HG02884 (cell line): ENCODE measurements around the gene OR13C3.
"Not testable (repeated sequence)": the region's sequence is repeated elsewhere in the genome, so short reads cannot be mapped to it uniquely, and the experiment has no call there.

Source experiments
- ATAC-seq: cut with Tn5 transposase; IDR thresholded peaks from one replicate; pipeline ENCODE4 v1.9.1; 2021; ENCODE audit warnings: mild to moderate bottlenecking, moderate library complexity; ENCODE audit not compliant: unreplicated experiment

Gene OR13C3

DNA sequence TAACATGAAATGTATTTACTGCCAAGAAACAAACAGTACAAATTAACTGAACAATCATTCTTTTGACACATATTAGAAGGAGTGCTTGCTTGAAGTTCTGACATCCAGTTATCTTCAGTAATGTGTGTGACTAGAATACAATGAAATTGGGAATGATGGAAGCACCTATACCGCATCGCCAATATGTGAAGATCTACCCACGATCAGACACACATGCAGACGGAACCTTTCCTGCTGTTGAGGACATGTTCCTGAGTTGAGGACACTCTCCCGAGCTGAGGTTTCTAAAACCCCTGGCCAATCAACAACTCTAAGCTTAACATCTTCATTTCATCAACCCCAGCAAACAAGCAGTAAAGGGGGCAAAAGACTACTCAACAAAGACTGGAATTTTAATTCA lies at the start of gene OR13C3:
OR13C3 (minus strand) TSS at position 101 of the 400 bp plus-strand sequence. CDS start 133 bp downstream, outside the sequence.
- ATAC-seq: no peak

DNA sequence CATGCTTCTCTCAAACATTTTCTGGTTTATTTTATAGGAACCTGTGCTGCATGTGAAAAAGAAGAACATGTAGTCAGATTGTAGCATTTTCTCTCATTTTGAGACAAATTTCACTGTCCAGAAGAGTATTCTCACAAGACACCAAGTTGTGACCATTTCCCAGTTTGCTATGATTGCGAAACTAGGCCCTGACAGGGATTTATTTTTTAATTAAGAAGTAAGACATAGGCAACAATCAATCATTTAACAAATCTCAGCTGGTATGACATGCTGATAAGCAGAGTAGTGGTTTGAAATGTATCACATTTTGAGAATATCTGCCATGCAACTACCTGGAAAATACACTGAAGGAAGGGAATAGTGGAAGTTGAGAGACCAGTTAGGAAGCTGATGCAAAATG lies 43.9 kb upstream of the OR13C3 start:
- no peak for ATAC-seq

DNA sequence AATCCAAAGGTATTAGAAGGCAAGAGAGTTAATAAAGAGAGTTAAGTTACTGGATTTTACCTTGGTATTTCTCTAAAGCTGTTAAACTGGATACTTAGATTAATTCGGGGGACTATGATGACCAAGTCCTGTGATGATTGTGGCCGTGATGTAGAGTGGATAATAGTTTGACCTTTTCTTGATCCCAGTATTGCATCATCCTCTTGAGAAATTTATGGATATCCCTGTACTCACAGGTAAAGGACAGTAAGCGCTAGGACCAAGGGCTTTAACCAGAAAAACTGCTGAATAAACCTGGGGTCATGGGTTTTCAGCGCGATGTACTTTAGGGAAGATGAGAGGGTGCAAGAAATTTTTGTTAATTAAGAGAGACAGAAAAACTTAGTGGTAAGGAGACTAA lies 40.6 kb upstream of the OR13C3 start:
- ATAC-seq: no peak

DNA sequence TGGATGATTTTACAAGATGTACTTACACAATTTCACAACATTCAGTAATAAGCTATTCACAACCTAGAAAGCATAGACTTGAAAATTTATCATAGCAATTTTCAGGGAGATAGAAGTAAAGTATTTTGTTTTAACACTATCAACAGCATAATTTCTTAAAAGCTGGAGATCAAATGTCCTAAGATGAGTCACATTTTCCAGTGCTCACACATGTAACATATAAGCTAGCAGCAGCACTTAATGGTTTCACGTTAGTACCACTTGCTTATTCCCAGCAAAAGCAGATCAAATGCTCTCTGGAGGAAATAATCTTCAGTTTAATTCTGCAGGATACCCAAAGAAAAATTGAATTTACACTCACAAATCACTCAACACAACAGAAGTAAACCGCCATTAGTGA lies 38.8 kb upstream of the OR13C3 start:
- no peak for ATAC-seq

DNA sequence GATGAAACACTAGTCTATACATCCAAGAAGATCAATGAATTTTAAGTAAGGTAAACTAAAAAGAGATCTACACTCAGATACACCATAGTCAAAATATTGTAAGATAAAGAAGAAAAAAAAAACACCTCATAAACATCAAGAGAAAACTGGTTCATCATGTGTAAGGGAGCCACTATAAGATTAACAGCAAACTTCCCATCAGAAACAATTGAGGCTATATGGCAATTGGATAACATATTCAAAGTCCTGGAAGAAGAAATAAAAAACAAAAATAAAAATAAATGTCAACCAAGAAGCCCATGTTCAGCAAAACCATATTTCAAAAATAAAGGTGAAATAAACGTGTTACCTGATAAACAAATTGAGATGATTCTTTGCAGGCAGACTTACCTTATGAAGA lies 36.0 kb upstream of the OR13C3 start:
- no peak for ATAC-seq

DNA sequence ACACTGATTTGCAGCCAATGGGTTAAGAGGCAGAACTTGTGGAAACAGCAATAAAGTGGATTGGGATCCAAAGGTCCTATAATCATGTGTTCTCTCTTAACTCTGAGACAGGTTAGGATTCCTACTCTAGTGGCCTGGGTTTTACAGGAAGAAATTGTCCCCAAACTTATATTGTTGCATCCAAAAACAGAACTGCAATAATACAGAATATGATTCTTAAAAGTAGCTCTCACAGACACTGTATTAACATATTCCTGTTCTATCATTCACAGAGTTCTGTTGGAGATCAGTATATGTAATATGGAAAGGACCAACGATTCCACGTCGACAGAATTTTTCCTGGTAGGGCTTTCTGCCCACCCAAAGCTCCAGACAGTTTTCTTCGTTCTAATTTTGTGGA lies 32.2 kb upstream of the OR13C3 start, which contains the start of gene OR13C8:
OR13C8 (plus strand) TSS at position 301 of the 400 bp plus-strand sequence; CDS start at position 301, 0 bp downstream.
- ATAC-seq: no peak

DNA sequence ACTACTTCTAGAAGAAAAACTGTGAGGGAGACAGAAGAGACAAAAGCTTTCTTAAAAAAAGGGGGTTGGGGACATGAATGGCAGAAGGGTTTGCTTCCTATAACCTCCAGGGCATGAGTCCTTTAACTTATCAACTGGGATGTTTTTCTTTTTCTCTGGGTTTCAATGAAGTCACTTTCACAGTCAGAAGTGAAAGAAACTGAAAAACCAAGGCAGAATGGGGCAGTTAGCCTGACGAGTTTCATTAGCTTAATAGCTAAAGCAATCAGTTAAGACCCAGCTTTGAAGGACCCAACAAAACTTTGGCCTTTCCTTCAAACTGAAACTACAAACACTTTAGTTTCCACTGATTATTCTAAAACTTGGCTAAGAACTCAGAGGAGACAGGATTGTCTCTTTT lies 27.7 kb upstream of the OR13C3 start:
- ATAC-seq: no peak

DNA sequence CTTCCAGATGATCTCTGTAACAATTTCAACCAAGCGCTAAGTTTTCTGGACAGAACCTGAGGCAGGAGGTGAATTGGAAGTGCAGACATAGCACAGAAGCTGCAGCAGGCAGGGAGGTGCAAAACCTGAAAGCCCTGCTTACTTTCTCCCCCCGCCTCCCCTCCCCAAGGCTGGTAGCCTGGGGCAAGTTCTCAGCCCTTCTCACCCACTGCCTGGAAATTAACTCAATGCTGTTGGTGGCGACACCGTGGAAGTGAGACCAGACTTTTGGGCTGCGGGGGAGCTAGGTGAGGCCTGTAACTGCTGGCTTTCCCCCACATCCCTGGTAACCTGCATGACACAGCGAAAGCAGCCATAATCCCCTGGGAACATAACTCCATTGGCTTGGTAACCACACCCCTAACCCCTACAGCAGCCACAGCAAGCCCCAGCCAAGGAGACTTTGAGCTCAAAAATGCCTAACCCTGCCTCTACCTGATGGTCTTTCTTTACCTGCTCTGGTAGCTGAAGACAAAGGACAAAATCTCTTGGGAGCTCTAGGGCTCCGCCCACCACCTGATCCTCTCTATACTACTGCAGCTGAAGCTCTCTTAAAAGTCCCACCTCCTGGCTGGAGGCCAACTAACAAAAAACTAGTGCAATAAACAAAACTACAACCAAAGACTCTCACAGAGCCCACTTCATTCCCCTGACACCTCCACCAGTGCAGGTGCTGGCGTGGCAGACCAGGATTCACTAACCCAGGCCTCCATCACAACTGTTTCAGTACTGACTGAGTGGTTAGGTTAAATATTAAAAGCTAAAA lies 20.4 kb upstream of the OR13C3 start:
- ATAC-seq: no peak

DNA sequence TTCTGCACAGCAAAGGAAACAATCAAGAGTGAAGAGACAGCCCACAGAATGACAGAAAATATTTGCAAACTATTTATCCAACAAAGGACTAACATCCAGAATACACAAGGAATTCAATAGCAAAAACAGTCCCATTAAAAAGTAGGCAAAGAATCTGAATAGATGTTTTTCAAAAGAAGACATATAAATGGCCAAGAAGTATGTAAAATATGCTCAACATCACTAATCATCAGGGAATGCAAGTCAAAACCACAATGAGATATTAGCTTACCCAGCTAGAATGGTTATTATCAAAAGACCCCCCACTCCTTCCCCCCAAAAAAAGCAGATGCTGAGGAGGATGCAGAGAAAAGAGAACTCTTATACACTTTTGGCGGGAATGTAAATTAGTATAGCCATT lies 18.9 kb upstream of the OR13C3 start:
- no peak for ATAC-seq

DNA sequence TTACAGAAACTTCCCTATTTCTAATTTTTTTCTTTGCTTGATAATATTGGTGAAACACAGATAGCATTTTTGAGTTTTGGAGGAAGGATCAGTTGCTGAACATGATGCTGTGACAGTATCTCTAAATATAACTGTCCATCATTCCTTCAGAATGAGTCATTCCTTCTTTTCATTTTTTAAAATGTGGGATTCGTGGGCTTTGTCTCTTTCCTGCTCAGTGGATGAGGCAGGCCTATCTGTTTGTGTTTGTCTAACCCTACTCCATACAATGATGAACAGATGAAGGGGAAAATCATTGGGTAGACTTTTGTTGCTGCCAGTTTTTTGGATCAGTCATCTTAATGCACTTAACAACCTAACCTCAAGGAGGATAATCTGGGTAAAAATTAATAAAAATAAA lies 16.6 kb upstream of the OR13C3 start:
- ATAC-seq: no peak

DNA sequence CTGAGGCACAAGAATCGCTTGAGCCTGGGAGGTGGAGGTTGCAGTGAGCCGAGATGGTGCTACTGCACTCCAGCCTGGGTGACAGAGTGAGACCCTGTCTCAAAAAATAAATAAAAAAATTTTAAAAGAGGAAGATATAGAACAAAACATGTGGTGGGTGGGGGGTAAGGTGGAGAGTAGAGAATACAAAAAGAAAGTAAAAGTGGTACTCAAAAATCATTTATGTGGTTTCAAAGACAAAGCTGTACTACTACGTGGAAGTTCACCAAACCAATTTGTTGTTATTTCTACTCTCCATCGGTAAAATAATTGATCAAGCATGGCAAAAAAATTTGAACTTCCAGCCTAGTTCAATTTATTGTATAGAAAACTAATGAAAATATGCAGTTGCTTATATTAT lies 8.0 kb upstream of the OR13C3 start:
- no peak for ATAC-seq

DNA sequence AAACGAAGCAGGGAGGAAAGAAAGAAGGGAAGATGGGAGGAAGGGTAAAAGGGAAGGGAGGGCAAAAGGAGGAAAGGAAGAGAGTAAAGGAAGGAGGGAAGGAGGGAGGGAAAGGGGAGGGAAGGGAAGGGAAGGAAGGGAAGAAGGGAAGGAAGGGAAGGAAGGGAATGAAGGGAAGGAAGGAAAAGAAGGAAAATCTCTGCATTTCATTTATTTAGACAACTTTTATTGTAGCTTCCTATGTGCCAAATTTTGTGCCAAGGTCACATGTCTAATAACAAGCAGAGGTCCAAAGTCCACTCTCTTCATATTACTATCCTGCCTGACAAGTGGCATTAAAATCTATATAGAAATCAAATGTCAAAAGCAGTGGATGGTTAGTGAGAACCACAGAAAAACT lies 2.6 kb upstream of the OR13C3 start:
- ATAC-seq: no peak

DNA sequence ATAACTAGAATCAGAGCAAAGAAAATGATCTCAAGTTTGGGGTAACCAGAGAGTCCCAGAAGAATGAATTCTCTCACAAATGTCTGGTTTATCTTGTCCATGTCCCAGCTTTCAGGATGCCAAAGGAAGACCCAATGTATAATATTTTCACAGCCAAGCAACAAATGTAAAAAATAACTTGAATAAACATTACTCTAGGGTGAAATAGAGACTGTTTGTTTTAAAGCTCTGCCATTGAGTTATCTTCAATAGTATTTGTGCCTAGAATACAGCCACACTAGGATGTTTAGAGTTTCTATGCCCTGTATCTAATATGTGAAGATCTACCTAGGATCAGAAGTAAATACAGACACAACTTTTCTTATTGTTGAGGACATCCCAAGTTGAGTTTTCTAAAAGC lies 9.5 kb downstream of the OR13C3 start, which contains the start of gene OR13C4:
OR13C4 (minus strand) TSS at position 101 of the 400 bp plus-strand sequence; CDS start at position 101, 0 bp downstream.
- ATAC-seq: no peak

DNA sequence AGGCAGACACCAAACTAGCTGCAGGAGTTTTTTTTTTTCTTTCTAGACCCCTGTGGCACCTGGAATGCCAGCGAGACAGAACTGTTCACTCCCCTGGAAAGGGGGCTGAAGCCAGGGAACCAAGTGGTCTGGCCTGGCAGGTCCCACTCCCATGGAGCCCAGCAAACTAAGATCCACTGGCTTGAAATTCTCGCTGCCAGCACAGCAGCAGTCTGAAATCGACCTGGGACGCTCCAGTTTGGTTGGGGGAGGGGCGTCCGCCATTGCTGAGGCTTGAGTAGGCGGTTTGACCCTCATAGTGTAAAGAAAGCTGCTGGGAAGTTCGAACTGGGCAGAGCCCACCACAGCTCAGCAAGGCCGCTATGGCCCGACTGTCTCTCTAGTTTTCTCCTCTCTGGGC lies 16.4 kb downstream of the OR13C3 start:
- ATAC-seq: not testable (repeated sequence)

DNA sequence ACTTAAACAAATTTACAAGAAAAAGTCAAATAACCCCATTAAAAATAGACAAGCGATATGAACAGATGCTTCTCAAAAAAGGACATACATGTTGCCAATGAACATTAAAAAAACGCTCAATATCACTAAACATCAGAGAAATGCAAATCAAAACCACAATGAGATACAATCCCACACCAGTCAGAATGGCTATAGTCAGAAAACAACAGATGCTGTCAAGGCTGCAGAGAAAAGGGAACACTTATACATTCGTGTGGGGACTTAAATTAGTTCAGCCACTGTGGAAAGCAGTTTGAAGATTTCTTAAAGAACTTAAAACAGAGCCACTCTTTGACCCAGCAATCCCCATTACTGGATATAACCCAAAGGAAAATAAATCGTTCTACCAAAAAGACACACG lies 21.8 kb downstream of the OR13C3 start:
- no peak for ATAC-seq

DNA sequence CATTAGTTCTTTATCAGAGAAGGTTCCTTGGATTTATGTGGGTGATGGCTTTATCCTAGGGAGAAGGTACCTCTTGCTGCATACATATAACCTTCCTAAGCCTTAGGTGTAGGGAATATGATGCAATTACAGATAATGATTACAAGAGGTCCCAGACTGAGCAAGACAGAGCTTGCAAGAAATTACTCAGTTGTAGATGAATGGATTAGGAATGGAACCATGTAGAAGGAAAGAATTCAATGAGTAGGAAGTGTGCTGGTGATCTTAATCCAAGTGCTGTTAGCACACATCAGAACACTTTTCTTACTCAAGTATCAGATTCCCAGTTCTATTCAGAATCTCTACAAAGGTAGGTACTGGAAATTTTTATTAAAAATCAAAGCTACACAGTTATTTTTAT lies 30.1 kb downstream of the OR13C3 start:
- ATAC-seq: no peak

DNA sequence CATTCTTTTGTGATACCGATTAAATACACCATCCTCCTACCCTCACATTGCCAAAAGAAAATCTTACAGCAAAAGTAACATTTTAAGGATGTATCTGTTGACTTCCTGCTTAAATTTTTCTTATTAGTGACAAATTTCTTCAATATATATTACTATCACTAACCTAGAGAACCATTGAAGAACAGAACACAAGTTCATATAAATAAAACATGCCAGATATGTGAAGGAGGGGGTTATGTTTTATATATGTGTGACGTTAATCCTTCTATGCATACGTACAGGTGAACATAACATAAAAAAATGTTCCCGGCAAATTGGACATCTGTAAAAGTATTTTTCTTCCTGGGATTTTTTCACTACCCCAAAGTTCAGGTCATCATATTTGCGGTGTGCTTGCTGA lies 32.7 kb downstream of the OR13C3 start, which contains the start of gene OR13F1:
OR13F1 (plus strand) TSS at position 301 of the 400 bp plus-strand sequence; CDS start at position 301, 0 bp downstream.
- ATAC-seq: no peak

DNA sequence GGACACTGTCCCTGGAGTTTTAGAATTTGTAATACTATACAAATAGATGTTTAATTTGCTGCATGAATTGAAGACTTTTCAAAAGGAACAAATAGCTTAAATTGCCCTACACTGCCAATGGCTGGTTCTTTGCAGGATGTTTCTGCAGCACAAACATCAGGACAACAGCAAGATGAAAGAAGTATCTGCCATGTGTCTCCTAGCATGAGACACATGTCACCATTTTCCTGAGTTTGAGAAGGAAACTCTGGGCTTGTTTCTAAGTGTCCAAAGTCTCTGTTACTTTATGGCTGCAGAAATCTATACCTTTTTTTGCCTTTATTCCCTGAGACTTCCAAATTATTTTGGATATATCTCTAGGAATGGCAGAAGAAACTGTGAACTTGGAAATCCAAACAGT lies 33.2 kb downstream of the OR13C3 start:
- no peak for ATAC-seq

DNA sequence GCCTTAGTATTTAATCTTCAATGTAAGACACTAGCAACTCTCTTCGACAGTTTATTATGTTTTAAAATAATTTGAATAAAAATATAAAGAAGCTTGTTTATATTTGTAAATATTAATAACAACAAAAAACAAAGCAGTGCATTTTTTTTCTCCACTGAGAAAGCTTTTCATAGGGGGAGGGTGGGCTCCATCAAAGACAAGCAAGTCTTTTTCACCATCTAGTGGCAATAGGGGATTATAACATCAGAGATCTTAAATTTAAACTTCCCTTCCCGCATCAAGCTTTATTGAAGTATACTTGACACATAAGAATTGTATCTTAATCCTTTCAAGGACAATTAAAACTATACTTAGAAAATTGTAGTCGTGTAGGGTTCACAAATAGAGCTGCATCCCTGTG lies 41.8 kb downstream of the OR13C3 start:
- no peak for ATAC-seq
